HepG2 (cell line): ENCODE results near the gene WTAP. TPM values are rescaled to one million over a fixed set of nuclear protein-coding genes. Genes with fewer than 3 reads are reported as not detected.

Experiments
- GLI4 ChIP-seq: sonication (generic); formaldehyde crosslinking; IDR thresholded peaks from 2 replicates; pipeline ENCODE4 v1.5.1; 2020; ENCODE audit warnings: missing genetic modification reagents, mild to moderate bottlenecking, moderate library complexity, borderline replicate concordance
- HOXA9 ChIP-seq: sonication (generic); formaldehyde crosslinking; IDR thresholded peaks from 2 replicates; pipeline ENCODE4 v1.8.1; 2022; ENCODE audit warnings: missing genetic modification reagents, mild to moderate bottlenecking, moderate library complexity, borderline replicate concordance
- MAFG ChIP-seq: sonication (generic); formaldehyde crosslinking; IDR thresholded peaks from 2 replicates; pipeline ENCODE4 v1.5.1; 2020; ENCODE audit warnings: mild to moderate bottlenecking, missing genetic modification reagents
- SRSF4 ChIP-seq: fragments of 200-400 bp; formaldehyde crosslinking; IDR thresholded peaks from one replicate; pipeline ENCODE4 v1.6.1; 2018; ENCODE audit warnings: mild to moderate bottlenecking, low read depth, low read length, moderate library complexity; ENCODE audit not compliant: poor library complexity, severe bottlenecking
- TBX3 ChIP-seq: fragments of 450-650 bp; IDR thresholded peaks from 2 replicates; pipeline ENCODE4 v1.6.1; 2017; ENCODE audit warnings: antibody characterized with exemption, mild to moderate bottlenecking, inconsistent platforms, borderline replicate concordance
- ZBTB42 ChIP-seq: sonication (generic); formaldehyde crosslinking; IDR thresholded peaks from 2 replicates; pipeline ENCODE4 v1.5.0; 2020; ENCODE audit warnings: mild to moderate bottlenecking, missing genetic modification reagents
- ZFX ChIP-seq: sonication (generic); formaldehyde crosslinking; IDR thresholded peaks from 2 replicates; pipeline ENCODE4 v1.4.0; 2020; ENCODE audit warnings: mild to moderate bottlenecking, low read depth, missing genetic modification reagents, moderate library complexity
- ZNF703 ChIP-seq: sonication (generic); formaldehyde crosslinking; IDR thresholded peaks from 2 replicates; pipeline ENCODE4 v1.5.1; 2020; ENCODE audit warnings: missing genetic modification reagents, mild to moderate bottlenecking, moderate library complexity, borderline replicate concordance
- ZNF883 ChIP-seq: sonication (generic); formaldehyde crosslinking; IDR thresholded peaks from 2 replicates; pipeline ENCODE4 v1.5.1; 2020; ENCODE audit warnings: mild to moderate bottlenecking, missing genetic modification reagents; ENCODE audit errors: not compliant biosample characterization
- ZSCAN30 ChIP-seq: sonication (generic); formaldehyde crosslinking; IDR thresholded peaks from 2 replicates; pipeline ENCODE4 v1.5.0; 2020; ENCODE audit warnings: mild to moderate bottlenecking, missing genetic modification reagents
- polyA plus RNA-seq, 8 experiments: library from polyadenylated mRNA; depleted of rRNA in 3 of 8; stranded (reverse) in 7 of 8; unstranded in 1 of 8; fragments of >200 nt; fragmentation: Illumina TruSeq in 4 of 8; extraction: Trizol in 4 of 8; gene quantifications; 2 replicates each; pipeline versions ENCODE4 v1.2.1 to v1.2.3, GENCODE V29; 2011 to 2016; ENCODE audit warnings: low read depth in 4 of 8, missing spikeins in 1 of 8, mixed read lengths in 1 of 8; ENCODE audit not compliant: insufficient read depth in 1 of 8
- total RNA-seq, 5 experiments: library from RNA; depleted of rRNA; stranded (reverse); fragments of >200 nt; fragmentation: Illumina TruSeq; extraction: Trizol; gene quantifications; 2 replicates each; pipeline ENCODE4 v1.2.3, GENCODE V29; 2016; ENCODE audit warnings: low read depth in 1 of 5
- TF ChIP-seq, protein P1 (sequence below): sonication (generic); formaldehyde crosslinking; IDR thresholded peaks from 2 replicates; pipeline ENCODE4 v1.5.0; 2020; ENCODE audit warnings: missing genetic modification reagents
- TF ChIP-seq, protein P2 (sequence below): sonication (generic); formaldehyde crosslinking; IDR thresholded peaks from 2 replicates; pipeline ENCODE4 v1.8.1; 2023; ENCODE audit warnings: mild to moderate bottlenecking, missing genetic modification reagents, borderline replicate concordance
- TF ChIP-seq, protein P3 (sequence below): sonication (generic); IDR thresholded peaks from 2 replicates; pipeline ENCODE4 v1.6.1; 2016; ENCODE audit warnings: low read depth, borderline replicate concordance
- TF ChIP-seq, protein P4 (sequence below): sonication (generic); formaldehyde crosslinking; IDR thresholded peaks from 2 replicates; pipeline ENCODE4 v1.9.0; 2022; ENCODE audit warnings: missing genetic modification reagents, mild to moderate bottlenecking, borderline replicate concordance
- TF ChIP-seq, protein P5 (sequence below): fragments of 450-650 bp; IDR thresholded peaks from 2 replicates; pipeline ENCODE4 v1.6.1; 2016
- TF ChIP-seq, protein P6 (sequence below): sonication (generic); formaldehyde crosslinking; IDR thresholded peaks from 2 replicates; pipeline ENCODE4 v1.4.0; 2020; ENCODE audit warnings: missing genetic modification reagents
- TF ChIP-seq, protein P7 (sequence below): conservative IDR thresholded peaks from 2 replicates; pipeline ENCODE4 v1.6.1; 2018; ENCODE audit warnings: missing genetic modification reagents
- TF ChIP-seq, protein P8 (sequence below): sonication (generic); formaldehyde crosslinking; IDR thresholded peaks from 2 replicates; pipeline ENCODE4 v1.5.0; 2020; ENCODE audit warnings: mild to moderate bottlenecking, low read depth, missing genetic modification reagents, borderline replicate concordance

Gene WTAP
- total and polyA plus RNA-seq, 2 of the 13 experiments (the other 11 are each of a cell fraction or from before 2014, with no cell fraction given) = 31.6 to 167 TPM

DNA sequence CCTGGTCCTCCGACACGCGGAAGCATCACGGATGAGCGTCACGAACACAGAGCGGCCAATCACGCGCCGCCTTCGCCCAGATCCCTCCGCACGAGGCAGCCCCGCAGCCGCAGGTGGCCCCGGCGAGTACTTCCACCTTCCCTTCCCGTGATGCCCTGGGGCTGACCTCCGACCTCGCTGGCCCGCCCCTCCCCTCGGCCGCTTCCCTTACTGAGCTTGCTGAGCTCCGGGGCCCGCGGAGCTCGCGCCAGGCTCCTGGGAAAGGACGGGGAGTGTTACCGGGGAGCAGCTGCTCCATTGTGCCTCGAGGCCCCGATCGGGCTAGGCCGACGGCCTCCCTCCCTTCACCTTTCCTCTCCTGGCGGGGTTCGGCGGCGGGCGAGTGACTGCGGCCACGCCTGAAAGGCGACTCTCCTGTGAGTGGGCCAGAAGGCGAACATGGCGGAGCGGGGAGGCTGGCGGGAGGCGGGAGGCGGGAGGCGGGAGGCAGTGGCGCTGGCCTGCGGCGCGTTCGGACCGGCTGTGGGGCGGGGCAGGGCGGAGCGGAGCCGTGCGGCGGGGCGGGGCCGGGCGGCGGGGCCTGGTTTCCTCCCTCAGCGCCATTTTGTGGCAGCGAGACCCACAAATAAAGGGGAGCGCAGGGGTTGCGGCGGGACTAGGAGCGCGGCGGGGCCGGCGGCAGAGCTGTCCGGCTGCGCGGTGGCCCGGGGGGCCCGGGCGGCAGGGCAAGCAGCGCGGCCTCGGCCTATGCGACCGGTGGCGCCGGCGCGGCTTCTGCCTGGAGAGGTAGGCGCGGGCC lies at the start of gene WTAP (continued):
- TF ChIP-seq, protein P1, sequence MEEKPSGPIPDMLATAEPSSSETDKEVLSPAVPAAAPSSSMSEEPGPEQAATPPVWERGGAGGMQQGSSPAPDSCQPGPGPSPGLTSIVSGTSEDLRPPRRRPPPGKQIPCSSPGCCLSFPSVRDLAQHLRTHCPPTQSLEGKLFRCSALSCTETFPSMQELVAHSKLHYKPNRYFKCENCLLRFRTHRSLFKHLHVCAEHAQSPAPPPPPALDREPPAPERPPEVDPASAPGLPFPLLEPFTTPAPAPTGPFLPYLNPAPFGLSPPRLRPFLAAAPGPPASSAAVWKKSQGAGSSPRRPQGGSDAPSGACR (CRISPR knock-in tag) = peak; percentile 94
- TF ChIP-seq, protein P2, sequence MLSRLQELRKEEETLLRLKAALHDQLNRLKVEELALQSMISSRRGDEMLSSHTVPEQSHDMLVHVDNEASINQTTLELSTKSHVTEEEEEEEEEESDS (CRISPR knock-in tag) = peak; percentile 78; the same call in 1 of the 2 replicates
- TF ChIP-seq ZNF703 (CRISPR knock-in tag) = peak; percentile 96; the same call in 1 of the 2 replicates
- TF ChIP-seq SRSF4 = no peak
- TF ChIP-seq TBX3 = peak; percentile 85
- TF ChIP-seq, protein P3, sequence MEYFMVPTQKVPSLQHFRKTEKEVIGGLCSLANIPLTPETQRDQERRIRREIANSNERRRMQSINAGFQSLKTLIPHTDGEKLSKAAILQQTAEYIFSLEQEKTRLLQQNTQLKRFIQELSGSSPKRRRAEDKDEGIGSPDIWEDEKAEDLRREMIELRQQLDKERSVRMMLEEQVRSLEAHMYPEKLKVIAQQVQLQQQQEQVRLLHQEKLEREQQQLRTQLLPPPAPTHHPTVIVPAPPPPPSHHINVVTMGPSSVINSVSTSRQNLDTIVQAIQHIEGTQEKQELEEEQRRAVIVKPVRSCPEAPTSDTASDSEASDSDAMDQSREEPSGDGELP = peak; percentile 66
- TF ChIP-seq, protein P4, sequence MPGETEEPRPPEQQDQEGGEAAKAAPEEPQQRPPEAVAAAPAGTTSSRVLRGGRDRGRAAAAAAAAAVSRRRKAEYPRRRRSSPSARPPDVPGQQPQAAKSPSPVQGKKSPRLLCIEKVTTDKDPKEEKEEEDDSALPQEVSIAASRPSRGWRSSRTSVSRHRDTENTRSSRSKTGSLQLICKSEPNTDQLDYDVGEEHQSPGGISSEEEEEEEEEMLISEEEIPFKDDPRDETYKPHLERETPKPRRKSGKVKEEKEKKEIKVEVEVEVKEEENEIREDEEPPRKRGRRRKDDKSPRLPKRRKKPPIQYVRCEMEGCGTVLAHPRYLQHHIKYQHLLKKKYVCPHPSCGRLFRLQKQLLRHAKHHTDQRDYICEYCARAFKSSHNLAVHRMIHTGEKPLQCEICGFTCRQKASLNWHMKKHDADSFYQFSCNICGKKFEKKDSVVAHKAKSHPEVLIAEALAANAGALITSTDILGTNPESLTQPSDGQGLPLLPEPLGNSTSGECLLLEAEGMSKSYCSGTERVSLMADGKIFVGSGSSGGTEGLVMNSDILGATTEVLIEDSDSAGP (CRISPR knock-in tag) = peak; percentile 96
- peak; percentile 65; the same call in 1 of the 2 replicates for TF ChIP-seq HOXA9 (CRISPR knock-in tag)
- peak; percentile 94 for TF ChIP-seq ZFX (CRISPR knock-in tag)
- TF ChIP-seq MAFG = no peak
- TF ChIP-seq GLI4 (CRISPR knock-in tag) = no peak; the same call in 1 of the 2 replicates
- no peak; the same call in 1 of the 2 replicates for TF ChIP-seq ZSCAN30 (CRISPR knock-in tag)
- TF ChIP-seq, protein P5, sequence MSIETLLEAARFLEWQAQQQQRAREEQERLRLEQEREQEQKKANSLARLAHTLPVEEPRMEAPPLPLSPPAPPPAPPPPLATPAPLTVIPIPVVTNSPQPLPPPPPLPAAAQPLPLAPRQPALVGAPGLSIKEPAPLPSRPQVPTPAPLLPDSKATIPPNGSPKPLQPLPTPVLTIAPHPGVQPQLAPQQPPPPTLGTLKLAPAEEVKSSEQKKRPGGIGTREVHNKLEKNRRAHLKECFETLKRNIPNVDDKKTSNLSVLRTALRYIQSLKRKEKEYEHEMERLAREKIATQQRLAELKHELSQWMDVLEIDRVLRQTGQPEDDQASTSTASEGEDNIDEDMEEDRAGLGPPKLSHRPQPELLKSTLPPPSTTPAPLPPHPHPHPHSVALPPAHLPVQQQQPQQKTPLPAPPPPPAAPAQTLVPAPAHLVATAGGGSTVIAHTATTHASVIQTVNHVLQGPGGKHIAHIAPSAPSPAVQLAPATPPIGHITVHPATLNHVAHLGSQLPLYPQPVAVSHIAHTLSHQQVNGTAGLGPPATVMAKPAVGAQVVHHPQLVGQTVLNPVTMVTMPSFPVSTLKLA = peak; percentile 83
- peak; percentile 98 for TF ChIP-seq ZNF883 (CRISPR knock-in tag)
- TF ChIP-seq ZBTB42 = peak; percentile 97
- TF ChIP-seq, protein P6, sequence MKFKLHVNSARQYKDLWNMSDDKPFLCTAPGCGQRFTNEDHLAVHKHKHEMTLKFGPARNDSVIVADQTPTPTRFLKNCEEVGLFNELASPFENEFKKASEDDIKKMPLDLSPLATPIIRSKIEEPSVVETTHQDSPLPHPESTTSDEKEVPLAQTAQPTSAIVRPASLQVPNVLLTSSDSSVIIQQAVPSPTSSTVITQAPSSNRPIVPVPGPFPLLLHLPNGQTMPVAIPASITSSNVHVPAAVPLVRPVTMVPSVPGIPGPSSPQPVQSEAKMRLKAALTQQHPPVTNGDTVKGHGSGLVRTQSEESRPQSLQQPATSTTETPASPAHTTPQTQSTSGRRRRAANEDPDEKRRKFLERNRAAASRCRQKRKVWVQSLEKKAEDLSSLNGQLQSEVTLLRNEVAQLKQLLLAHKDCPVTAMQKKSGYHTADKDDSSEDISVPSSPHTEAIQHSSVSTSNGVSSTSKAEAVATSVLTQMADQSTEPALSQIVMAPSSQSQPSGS (CRISPR knock-in tag) = peak; percentile 93
- TF ChIP-seq, protein P7, sequence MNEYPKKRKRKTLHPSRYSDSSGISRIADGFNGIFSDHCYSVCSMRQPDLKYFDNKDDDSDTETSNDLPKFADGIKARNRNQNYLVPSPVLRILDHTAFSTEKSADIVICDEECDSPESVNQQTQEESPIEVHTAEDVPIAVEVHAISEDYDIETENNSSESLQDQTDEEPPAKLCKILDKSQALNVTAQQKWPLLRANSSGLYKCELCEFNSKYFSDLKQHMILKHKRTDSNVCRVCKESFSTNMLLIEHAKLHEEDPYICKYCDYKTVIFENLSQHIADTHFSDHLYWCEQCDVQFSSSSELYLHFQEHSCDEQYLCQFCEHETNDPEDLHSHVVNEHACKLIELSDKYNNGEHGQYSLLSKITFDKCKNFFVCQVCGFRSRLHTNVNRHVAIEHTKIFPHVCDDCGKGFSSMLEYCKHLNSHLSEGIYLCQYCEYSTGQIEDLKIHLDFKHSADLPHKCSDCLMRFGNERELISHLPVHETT (CRISPR knock-in tag) = peak; percentile 97
- TF ChIP-seq, protein P8, sequence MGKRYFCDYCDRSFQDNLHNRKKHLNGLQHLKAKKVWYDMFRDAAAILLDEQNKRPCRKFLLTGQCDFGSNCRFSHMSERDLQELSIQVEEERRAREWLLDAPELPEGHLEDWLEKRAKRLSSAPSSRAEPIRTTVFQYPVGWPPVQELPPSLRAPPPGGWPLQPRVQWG (CRISPR knock-in tag) = no peak; the same call in 1 of the 2 replicates
